ENCODE measurements around the gene DIAPH3. TPM values are rescaled to one million over a fixed set of nuclear protein-coding genes. Genes with fewer than 3 reads are reported as not detected.

Gene DIAPH3
- polyA plus RNA-seq, 2 of the 4 experiments (the other 2 are of a cell fraction): 10.8 to 13.6 TPM

- CTCF ChIA-PET: no interaction called here
- no peak for ATAC-seq
- no peak for FAIRE-seq
Observed at GRCh38 chr13:60165391-60166099, 1.8 kb upstream of the DIAPH3 start.

DNA sequence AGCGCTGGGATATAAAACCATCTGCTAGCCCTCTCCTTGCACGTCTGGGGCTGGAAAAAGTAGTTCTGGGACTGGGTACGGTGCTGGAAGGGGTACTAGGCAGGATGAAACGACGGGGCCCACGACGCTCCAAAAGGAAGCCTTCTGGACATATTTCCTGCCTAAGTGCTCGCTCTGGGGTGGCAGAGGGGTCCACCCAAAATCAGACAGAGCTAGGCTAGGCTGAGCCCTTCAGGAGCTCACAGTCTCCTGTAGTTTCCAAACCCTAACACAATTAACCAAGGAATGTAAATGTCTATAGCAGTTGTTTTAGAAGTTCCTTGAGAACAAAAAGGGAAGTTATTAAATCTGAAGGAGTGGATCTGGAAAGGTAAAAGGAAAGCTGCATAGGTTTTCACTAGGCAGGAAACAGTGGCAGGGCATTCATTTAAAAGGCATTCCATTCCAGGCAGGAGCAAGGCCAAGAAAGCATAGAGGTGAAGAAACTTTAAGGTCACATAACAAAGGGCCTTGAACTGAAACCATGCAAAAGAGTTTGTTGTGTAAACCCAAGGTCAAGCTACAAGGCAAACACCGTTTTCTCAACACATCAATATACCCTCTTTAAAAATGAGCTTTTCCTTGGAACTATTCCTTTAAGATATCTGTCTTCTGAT is 634 bp upstream of the DIAPH3 start:
- ChIA-PET POLR2A (no interaction called here), CTCF (no interaction called here)

More at GRCh38 chr13:60165391-60166099, 1.8 kb upstream of the DIAPH3 start:
- TF ChIP-seq SREBF2 (IDR thresholded peaks at IDR 0.05) (no peak), MAFK (IDR thresholded peaks at IDR 0.05; ENCODE audit: partially characterized antibody) (no peak), RAD21 (conservative IDR thresholded peaks at IDR 0.05 in 1 of 2, IDR thresholded peaks at IDR 0.05 in 1 of 2) (no peak), SMC3 (IDR thresholded peaks at IDR 0.05) (no peak), ESRRA (IDR thresholded peaks at IDR 0.05; ENCODE audit: borderline replicate concordance, low read length) (no peak), CHD4 (IDR thresholded peaks at IDR 0.05; ENCODE audit: borderline replicate concordance) (no peak)
- TF ChIP-seq, protein P1, sequence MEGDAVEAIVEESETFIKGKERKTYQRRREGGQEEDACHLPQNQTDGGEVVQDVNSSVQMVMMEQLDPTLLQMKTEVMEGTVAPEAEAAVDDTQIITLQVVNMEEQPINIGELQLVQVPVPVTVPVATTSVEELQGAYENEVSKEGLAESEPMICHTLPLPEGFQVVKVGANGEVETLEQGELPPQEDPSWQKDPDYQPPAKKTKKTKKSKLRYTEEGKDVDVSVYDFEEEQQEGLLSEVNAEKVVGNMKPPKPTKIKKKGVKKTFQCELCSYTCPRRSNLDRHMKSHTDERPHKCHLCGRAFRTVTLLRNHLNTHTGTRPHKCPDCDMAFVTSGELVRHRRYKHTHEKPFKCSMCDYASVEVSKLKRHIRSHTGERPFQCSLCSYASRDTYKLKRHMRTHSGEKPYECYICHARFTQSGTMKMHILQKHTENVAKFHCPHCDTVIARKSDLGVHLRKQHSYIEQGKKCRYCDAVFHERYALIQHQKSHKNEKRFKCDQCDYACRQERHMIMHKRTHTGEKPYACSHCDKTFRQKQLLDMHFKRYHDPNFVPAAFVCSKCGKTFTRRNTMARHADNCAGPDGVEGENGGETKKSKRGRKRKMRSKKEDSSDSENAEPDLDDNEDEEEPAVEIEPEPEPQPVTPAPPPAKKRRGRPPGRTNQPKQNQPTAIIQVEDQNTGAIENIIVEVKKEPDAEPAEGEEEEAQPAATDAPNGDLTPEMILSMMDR (IDR thresholded peaks at IDR 0.05): no peak
- H3K4me1 ChIP-seq: peaks cover 10% of the 10 kb centered on the region; the same call in 2 of the 3 replicates
- no peak for DNase-seq (ENCODE audit: low read depth in 1 of 2, low spot score in 1 of 2)
- no peaks in the 10 kb centered on the region for H3K9me3 ChIP-seq
- POLR2A ChIA-PET: no interaction called here
- H3K27ac ChIP-seq: no peak overlapping the region
- no peak overlapping the region for H3K4me3 ChIP-seq
- WGBS (ENCODE audit: missing lambda C conversion rate): 67% methylated on average over 3 of the region's 3 CpGs
- peak overlapping the region; percentile 75; the same call in 2 of the 3 replicates for H3K4me2 ChIP-seq

GRCh38 chr13:60162096-60162495 is 1.6 kb downstream of the DIAPH3 start:
- DNase-seq (ENCODE audit: low read depth in 1 of 2, low spot score in 1 of 2): no peak
- no peak overlapping the region; the same call in 2 of the 3 replicates for H3K4me3 ChIP-seq
- no peak for FAIRE-seq

More for the DNA sequence above, 634 bp upstream of the DIAPH3 start:
- peak overlapping the region; percentile 74 for H3K4me3 ChIP-seq
- 15% methylated on average over 6 of the region's 9 CpGs for WGBS (ENCODE audit: missing lambda C conversion rate)
- peak overlapping the region; percentile 75 for H3K4me2 ChIP-seq
- FAIRE-seq: no peak
- H3K4me1 ChIP-seq: peaks cover 10% of the 10 kb centered on the region; the same call in 2 of the 3 replicates
- H3K27ac ChIP-seq: peak overlapping the region; percentile 88 to 93
- peak; percentile 59 to 72 for ATAC-seq
- TF ChIP-seq KDM1A (IDR thresholded peaks at IDR 0.05; ENCODE audit: low read depth): no peak
- TF ChIP-seq ZSCAN20 (CRISPR knock-in tag; IDR thresholded peaks at IDR 0.05): no peak
- no peak for TF ChIP-seq HOXB5 (CRISPR knock-in tag; IDR thresholded peaks at IDR 0.05)
- TF ChIP-seq FOXS1 (CRISPR knock-in tag; IDR thresholded peaks at IDR 0.05): no peak
- TF ChIP-seq CEBPB (IDR thresholded peaks at IDR 0.05): no peak
- TF ChIP-seq ZFP36 (IDR thresholded peaks at IDR 0.05; ENCODE audit: borderline replicate concordance, partially characterized antibody): no peak
- TF ChIP-seq ZNF302 (CRISPR knock-in tag; IDR thresholded peaks at IDR 0.05): no peak
- TF ChIP-seq POLR2AphosphoS2 (conservative IDR thresholded peaks at IDR 0.05; ENCODE audit: low read length): no peak
- no peak for TF ChIP-seq HDAC2 (IDR thresholded peaks at IDR 0.05)
- TF ChIP-seq, protein P2, sequence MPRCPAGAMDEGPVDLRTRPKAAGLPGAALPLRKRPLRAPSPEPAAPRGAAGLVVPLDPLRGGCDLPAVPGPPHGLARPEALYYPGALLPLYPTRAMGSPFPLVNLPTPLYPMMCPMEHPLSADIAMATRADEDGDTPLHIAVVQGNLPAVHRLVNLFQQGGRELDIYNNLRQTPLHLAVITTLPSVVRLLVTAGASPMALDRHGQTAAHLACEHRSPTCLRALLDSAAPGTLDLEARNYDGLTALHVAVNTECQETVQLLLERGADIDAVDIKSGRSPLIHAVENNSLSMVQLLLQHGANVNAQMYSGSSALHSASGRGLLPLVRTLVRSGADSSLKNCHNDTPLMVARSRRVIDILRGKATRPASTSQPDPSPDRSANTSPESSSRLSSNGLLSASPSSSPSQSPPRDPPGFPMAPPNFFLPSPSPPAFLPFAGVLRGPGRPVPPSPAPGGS (IDR thresholded peaks at IDR 0.05): no peak
- no peak for TF ChIP-seq EP300 (IDR thresholded peaks at IDR 0.05)
- TF ChIP-seq EHF (CRISPR knock-in tag; IDR thresholded peaks at IDR 0.05): no peak
- no peak for TF ChIP-seq CHD4 (IDR thresholded peaks at IDR 0.05; ENCODE audit: borderline replicate concordance)
- H3K9me3 ChIP-seq: no peaks in the 10 kb centered on the region
- DNase-seq (ENCODE audit: low read depth in 1 of 2, low spot score in 1 of 2): no peak

More at GRCh38 chr13:60162096-60162495, 1.6 kb downstream of the DIAPH3 start:
- Histone ChIP-seq H3K27ac (no peak overlapping the region), H3K4me1 (peaks cover 10% of the 10 kb centered on the region; the same call in 2 of the 3 replicates), H3K4me2 (peak overlapping the region; percentile 67; the same call in 2 of the 3 replicates), H3K9me3 (no peaks in the 10 kb centered on the region)
- no peak for ATAC-seq
- CTCF ChIA-PET: no interaction called here
- POLR2A ChIA-PET: no interaction called here
- TF ChIP-seq JUNB (IDR thresholded peaks at IDR 0.05): no peak
- no peak for TF ChIP-seq POLR2AphosphoS2 (conservative IDR thresholded peaks at IDR 0.05; ENCODE audit: low read length)
- TF ChIP-seq POLR2A (IDR thresholded peaks at IDR 0.05; ENCODE audit: low read length): no peak
- no peak for TF ChIP-seq CHD2 (IDR thresholded peaks at IDR 0.05; ENCODE audit: low read length, partially characterized antibody)
- no peak for TF ChIP-seq NPAS2 (CRISPR knock-in tag; IDR thresholded peaks at IDR 0.05; ENCODE audit: borderline replicate concordance)
- no peak for TF ChIP-seq ZNF302 (CRISPR knock-in tag; IDR thresholded peaks at IDR 0.05)
- no peak for TF ChIP-seq EHMT2 (IDR thresholded peaks at IDR 0.05; ENCODE audit: low read depth)
- no peak for TF ChIP-seq CBX8 (IDR thresholded peaks at IDR 0.05)
- no peak for TF ChIP-seq SREBF2 (IDR thresholded peaks at IDR 0.05)
- TF ChIP-seq E2F6 (IDR thresholded peaks at IDR 0.05; ENCODE audit: borderline replicate concordance, low read depth): no peak
- TF ChIP-seq, protein P3, sequence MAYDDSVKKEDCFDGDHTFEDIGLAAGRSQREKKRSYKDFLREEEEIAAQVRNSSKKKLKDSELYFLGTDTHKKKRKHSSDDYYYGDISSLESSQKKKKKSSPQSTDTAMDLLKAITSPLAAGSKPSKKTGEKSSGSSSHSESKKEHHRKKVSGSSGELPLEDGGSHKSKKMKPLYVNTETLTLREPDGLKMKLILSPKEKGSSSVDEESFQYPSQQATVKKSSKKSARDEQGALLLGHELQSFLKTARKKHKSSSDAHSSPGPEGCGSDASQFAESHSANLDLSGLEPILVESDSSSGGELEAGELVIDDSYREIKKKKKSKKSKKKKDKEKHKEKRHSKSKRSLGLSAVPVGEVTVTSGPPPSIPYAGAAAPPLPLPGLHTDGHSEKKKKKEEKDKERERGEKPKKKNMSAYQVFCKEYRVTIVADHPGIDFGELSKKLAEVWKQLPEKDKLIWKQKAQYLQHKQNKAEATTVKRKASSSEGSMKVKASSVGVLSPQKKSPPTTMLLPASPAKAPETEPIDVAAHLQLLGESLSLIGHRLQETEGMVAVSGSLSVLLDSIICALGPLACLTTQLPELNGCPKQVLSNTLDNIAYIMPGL (CRISPR knock-in tag; IDR thresholded peaks at IDR 0.05; ENCODE audit: borderline replicate concordance): no peak
- TF ChIP-seq TP53 (CRISPR knock-in tag; IDR thresholded peaks at IDR 0.05): no peak
- TF ChIP-seq HDAC2 (IDR thresholded peaks at IDR 0.05): no peak
